OCI-LY1 (cell line): ENCODE measurements around the gene LMX1A.

Experiments
- CTCF ChIP-seq: fragments of 200-600 bp; sonication (generic), shearing (Covaris generic); IDR thresholded peaks from 2 replicates; pipeline ENCODE4 v1.5.1; 2017; ENCODE audit warnings: mild to moderate bottlenecking, antibody characterized with exemption, low read length, moderate library complexity, mixed read lengths
- EZH2 ChIP-seq: fragments of 200-600 bp; sonication (generic), shearing (Covaris generic); IDR thresholded peaks from 2 replicates; pipeline ENCODE4 v1.8.0; 2017; ENCODE audit warnings: borderline replicate concordance, mixed run types, mild to moderate bottlenecking, antibody characterized with exemption, low read length, moderate library complexity, mixed read lengths

DNA sequence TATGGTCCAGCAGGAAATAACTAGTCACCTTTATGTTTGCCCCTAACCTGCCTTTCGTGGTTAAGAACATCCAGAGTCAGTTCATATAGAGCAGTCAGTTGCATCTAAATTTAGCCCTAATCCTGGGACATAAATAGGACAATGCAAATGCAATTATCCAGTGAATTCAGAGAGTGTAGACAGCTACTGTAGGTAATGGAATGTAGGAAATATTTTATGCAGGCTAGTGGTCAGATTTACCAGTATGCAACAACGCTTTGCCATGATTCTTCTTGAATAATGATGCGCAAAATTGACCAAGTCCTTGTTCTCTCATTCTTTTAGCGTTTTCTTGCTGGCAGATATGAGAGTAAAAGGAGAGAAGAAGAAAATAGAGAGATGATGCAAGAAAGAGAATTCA is 165.4 kb downstream of the LMX1A start:
- TF ChIP-seq CTCF = no peak
- no peak for TF ChIP-seq EZH2
